HG03025 (cell line): ENCODE data around the gene CEMIP.

ENCODE experiments used
- ATAC-seq: cut with Tn5 transposase; IDR thresholded peaks from one replicate; pipeline ENCODE4 v1.9.1; 2021; ENCODE audit warnings: mild to moderate bottlenecking, moderate library complexity; ENCODE audit not compliant: unreplicated experiment, low FRiP score

Gene CEMIP

DNA sequence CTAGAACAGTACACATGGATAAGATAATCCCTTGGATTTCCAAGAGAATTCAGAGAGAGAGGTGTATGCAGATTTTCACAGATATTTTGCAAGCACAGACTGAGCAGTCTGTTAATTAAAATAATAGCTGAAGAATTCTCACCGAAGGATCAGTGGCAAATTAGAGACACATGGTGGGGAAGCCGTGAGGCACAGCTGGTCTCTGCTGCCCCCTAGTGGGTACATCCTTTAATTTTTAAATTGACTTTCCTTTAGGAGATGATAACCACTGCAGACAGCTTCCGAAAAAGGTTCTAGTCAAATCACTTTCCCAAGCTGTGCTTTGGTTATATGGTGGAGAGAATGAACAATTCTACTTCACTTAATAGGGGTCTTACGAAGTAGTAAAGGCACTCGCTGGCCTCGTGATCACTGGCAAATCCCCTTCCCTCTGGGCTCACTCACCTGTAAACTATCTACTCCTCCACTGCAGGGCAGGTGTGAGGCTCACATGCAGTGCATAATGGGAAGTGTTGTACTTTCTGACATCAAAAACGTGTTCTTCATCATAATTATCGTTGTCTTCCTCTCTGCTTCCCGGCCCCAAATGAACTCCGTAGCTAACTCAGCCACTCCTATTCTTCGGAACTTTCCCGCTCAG, 191.0 kb downstream of the CEMIP start:
- ATAC-seq = no peak

DNA sequence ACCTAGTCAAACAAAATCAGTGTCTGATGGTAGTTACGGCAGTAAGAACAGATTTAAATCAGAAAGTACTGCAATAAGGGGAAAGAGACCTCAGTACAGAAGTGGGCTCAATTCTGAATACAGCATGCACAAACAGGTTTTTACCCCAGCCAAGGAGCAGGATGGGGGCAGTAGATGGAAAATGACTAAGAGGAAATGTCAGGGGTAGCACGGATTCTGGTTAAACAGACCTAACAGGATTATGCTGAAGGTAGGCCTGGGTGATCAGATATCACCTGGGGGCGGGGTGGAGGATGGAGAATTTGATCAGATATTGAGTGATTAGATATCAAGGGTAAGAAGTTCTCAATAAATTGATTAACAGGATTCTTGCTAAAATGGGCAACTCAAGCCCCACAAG, 191.5 kb downstream of the CEMIP start:
- no peak for ATAC-seq

DNA sequence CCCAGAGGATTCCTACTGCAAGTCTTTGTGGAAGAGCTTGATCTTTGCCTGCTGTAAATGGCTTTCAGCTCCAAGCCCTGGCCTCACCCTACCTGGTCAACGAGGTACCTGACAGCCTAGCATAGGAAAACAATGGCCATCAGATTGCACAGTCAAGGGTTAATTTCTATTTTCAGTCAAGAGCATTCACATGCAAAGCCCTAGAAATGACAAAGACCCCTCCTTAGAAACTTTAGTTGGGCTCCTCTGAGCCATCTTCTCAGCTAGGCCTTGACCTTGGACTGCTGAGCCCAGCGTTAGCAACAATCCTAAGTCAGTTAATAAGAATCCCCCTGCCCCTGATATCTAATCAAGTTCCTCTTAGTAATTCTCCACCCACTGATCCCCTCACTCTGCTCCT, 192.0 kb downstream of the CEMIP start:
- ATAC-seq = no peak

DNA sequence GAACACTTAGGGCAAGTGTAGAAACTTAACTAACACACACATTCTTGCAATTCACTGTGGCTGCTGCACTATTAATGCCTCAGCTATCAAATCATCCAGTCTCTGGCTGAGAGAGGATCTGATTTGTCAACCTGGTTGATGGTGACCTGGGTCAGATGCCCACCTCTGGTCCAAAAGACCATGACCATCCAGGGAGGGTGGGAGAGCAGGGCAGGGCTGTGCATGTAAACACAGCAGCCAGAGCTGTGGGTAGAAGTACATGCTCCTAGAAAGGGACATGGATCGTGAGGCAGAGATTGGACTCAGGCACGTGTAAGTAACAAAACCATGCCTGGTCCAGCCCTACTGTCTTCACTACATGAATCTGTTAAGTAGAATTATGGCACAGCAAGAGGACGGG, 193.1 kb downstream of the CEMIP start:
- no peak for ATAC-seq

DNA sequence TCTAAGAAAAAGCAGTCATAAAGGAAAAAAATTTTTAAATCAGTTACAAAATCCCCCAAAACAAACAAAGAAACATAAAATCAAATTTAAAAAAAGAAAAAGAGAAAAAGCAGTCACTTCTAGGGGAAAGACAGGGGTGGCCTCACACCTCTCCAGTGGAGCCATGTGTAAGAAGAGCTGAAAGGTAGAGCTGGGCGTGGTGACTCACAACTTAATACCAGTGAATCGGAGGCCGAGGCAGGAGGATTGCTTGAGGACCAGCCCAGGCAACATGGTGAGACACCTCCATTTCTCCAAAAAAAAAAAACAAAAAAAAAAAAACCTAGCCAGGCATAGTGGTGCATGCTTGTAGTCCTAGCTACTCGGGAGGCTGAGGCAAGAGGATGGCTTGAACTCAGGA, 195.7 kb downstream of the CEMIP start:
- ATAC-seq = no peak

DNA sequence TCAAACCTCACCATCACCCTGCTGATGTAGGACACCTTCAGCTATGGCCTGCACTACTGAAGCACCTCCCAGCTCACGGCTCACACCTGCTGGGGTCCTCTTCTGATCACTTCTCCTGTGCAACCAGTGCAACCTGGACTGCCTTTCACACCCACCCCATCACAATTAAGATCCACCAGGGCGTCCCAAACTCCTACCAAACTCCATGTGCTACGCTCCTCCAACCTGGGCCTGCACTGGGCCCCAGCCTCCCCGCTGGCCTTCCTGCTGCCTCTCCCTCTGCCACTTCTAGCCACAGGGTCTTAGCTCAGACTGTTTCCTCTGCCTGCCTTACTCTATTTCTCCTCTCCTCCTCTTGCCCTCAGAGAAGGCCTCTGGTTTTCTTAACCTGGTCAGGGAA, 197.7 kb downstream of the CEMIP start:
- ATAC-seq = no peak

DNA sequence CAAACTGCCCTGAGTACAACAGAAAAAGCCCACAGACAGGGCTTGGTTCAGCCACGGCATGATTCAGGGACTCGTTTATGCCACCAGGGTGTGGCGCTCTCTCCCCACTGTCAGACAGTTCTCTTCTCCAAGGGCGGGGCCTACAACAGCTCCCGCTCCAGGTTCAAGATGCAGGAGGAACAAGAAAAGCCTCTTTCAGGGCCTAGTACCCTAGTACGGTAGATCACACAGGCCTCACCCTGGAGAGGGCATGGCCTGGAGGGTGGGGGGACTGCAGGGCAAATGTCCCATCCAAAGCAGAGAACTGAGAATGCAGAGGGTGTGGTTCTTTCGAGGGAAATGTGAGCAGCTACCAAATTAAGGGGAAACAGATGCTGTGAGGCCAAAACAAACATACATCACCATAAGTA, 198.5 kb downstream of the CEMIP start:
- ATAC-seq = no peak

DNA sequence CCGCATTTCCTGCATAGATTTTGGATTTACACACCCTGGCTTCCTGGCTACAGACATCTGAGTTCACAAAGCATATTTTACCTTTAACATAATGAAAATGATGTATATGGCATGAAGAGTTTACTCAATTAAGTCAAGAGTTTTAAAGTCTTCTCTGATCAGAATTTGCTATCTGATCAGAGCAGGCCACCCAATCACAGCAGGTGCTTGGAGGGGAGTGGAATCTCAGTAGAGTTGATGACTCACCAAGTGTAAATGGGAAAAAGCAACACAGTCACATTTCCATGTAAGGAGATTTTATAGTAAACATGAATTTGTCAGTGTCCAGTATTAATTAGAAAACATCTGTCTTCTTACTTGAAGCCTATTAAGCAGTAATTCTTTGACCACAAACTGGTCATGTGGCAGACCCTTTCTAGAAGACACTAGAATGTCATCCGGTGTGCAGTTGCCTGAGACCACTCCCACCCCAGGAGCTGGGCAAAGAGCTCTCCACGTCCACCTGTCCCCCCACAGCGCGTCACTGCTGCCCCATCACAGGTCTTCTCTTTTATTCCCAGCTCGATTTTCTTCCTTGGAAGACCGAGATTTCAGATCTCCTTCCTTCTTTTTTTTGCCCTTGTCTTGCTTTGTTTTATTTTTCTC, 199.6 kb downstream of the CEMIP start:
- no peak for ATAC-seq

DNA sequence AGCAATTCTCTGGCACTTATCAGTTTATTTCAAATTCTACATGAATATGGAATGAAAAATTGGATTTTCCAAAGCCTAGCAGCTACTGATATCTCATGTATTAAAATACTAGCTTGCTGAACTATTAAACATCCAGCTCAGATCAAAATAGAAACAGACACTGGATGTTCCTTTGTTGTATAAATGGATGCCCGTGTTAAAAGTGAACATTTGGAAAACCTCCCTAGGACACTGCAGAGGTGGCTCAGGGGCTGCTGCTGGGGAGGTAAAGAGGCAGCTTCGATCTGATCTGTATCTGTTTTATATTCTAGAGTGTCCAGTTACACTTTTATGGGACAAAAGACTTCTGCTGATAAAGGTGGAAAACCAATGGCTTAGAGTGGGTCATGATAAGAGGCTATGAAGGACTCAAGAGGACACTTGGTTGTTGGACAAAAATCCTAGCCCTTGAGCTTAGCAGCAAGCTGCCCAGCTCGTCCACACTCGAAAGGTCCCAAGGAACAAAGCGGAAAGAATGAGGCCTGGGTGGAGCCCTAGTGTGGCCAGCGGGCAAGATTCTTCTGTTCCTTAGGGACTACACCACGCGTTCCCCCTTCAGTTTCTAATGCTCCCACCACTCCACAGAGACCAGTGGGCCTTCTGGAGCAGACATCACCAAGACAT, 200.5 kb downstream of the CEMIP start:
- no peak for ATAC-seq

DNA sequence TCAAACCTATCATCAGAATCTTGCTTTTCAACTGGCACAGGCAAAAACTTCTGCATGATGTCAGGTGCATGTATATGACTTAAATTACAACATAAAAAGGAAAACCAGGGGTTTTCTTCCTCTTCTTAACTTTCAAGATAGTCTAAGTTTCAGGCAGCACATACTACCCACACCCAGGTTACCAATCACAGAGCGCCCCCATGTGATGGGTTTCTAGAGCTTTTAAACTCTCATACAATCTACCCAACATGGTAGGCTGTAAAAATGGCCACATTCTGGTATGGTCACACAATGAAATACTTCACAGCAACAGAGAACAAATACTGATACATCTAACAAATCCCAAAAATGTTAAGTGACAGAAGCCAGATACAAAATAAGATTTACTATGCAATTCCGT, 203.0 kb downstream of the CEMIP start:
- no peak for ATAC-seq

DNA sequence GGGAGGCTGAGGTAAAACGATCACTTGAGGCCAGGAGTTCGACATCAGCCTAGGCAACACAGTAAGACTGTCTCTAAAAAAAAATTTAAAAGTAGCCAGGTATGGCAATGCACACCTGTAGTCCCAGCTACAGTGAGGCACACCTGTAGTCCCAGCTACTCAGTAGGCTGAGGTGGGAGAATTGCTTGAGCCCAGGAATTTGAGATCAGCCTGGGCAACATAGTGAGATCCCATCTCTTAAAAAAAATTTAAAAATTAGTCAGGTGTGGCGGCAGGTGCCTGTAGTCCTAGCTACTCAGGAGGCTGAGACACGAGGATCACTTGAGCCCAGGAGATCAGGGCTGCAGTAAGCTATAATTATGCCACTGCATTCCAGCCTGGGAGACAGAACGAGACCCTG, 203.7 kb downstream of the CEMIP start:
- no peak for ATAC-seq

DNA sequence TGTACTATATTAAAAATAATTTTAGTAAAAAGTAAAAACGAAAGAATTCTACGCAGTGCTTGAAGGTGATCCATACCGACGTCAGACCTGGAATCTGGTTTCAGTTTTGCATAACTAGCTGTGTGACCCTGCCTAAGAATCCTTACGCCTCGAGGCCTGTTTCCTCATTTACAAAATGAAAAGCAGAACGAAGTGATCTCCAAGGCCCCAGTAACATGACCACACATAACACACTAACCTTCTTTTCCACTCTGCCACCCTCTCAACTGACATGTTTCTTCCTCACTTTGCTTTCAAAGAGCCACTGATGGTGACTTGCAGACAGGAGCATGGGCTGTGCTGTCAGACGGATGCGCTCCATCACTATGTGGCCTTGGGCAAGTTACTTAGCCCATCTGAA, 205.7 kb downstream of the CEMIP start:
- no peak for ATAC-seq

DNA sequence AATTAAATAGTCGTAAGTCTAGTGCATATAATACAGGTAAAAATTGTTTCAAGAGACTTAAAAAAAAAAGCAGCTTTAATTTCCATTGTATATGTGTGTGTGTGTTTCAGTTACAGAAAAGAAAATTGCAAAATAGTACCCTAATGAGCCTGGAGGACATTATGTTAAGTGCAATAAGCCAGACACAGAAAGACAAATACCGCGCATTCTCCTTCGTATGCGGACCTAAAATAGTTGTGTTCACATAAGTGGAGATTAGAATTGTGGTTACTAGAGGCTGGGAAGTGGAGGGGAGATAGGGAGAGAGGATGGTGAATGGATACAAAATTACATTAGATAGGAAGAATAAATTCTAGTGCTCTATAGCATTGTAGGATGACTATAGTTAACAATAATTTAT, 206.8 kb downstream of the CEMIP start:
- ATAC-seq = no peak

DNA sequence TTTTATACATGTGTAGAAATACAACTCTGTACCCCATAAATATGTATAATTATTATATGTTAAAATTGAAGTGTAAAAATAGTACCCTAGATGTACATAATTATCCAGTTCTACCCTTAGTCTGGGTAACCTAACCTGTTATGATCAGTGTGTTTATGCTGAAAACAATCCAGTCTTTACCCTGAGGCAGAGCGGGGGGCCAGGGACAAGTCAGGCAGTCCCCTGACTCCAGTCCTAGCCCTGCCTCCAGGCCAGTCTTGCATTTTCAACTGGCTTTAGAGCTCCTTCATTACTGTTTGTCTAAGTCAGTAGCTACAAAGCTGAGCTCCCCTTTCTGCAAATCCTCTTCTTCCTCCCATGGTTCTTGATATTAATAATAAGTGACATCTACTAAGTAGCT, 207.3 kb downstream of the CEMIP start:
- ATAC-seq = no peak

DNA sequence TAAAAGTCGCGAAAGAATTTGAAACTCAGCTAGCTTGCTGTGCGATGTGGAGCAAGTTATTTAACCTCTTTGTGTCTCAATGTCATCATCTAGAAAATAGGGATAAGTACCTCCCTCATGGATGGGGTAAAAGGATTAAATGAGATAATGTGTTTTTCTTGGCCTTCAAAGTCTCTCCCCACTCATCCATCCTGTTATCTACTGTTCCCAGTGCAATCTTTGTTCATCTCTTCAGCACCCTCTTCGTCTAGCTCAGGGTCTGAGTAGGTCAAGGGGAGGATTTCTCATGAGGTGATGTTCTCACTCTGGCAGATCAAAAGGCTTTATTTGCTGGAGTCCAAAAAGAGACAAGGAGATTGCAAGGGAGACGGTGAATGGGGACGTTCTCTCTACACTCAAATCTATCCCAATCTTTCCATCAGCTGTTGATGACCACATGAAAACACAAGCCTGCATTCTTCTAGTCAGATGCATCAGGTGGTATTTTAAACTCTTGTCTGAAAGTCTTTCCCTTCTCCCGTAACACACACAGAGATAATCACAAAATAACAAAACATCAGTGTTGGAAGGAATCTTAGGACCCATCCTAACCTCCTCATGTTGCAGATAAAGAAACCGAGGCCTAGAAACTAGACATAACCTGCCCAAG, 209.1 kb downstream of the CEMIP start:
- ATAC-seq = no peak

DNA sequence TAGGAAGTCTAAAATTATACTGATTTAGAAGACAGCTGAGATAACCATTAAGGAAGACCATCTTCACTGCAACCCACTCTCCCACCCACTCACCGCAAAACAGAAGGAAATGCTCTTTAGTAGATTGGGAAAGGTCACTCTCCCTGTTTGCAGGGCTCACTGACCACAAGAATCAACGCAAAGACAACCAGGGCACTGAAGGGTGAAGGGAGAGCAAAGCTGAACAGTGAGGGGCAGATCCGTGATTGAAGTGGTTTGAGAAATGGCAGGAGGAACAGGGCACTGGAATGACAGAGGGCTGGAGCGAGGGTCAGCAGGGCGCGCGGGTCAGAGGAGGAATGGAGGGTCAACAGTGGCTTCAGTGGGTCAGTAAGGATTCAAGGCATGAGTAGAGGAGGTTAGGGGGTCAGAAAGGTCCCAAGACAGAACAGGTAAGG, 209.9 kb downstream of the CEMIP start:
- no peak for ATAC-seq

DNA sequence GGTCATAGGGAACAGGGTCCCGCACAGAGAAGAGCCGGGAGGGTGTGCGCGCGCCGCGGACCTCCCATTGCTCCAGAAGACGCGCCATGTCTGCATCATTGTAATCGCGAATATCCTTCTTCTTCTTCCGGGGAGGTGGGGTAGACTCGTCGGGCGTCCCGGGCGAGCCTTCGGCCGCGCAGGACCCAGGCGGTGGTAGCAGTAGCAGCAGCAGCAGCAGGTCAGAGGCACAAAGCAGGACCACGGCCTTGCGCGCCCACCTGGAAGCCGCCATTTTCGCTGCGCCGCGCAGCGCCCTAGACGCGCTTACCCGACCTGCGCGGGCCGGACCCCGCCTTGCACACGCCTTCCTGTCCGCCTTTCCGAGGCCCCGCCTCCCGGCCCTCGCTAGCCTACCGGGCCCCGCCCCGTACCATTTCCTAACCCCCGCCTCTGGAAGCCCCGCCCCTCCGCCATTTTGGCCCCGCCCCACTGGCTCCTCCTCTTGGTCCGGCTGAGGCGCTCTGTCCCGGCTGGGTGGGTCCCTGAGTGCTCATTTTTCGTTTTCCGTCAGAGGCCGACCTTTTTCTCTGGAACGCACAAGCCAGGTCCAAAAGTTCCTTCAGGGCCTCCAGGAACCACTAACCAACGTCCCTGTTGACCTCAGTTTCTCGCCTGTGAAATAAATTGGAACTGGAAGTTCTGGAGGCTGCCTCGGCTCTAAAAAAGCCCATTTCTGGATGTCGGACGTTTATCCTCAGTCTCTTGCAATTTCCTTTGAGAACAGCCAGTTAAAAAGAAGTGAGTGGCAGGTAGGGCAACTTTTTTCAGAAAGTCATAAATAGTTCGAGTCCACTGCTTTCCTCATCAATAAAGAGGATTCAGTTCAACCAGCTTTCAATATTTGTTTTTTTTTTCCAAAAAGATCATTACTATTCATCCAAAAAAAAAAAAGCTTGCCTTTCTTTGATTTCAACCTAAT, 210.6 kb downstream of the CEMIP start, which contains the start of gene MESD:
MESD (minus strand) TSS at position 302 of the 961 bp plus-strand sequence; CDS start at position 274, 28 bp downstream.
- ATAC-seq = peak; percentile 95

DNA sequence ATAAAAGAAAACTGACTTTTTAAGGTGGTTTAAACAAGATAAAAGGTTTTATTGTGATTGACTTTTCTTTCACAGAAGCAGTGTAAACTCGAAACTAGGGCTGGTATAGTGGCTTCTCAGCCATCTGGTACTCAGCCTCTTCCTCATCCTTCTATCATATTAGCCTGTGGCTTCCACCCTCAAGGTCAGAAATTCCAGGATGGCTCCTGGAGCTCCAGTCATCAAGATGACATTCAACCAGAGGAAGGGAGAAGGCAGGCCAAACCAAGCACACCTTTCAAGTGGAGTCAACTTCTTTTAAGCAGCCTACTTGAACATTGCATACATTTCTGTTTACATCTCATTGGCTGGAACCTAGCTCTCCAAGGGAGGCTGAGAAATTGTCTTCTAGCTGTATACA, 211.8 kb downstream of the CEMIP start:
- no peak for ATAC-seq

DNA sequence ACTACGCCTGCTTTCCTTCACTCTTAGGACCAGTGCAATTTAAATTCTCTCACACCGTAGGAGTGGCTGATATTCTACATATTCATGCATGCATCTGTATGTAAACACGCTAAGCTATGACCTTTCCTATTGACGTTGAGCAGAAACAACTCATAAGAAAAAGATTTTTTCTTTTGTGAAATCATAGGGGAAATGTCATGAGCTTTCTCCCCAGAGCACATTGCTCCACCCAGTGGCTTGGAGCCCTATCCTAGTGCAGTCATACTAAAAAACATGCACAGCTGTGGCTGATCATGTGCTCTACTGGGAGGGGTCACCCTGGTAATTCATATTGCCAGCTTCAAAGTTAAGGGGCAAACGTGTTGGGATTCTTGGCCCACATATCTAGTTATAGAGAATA, 212.3 kb downstream of the CEMIP start:
- ATAC-seq = no peak

DNA sequence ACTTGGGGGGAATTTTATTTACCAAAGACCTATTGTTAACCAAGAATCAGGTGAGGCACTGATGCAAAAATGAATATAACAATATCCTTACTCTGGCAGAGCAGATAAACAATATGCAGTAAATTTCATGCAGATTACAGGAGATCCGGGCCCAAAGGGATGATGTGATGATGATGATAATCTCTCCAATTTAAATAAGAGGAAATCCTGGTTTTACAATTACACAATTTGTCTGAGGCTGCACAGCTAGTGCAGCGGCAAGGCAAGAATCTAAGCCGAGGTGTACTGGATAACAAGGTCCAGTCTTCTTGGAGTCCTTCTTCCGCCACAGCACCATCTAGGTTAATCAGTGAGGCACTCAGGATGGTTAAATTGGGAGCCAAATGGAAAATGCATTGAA, 212.8 kb downstream of the CEMIP start:
- no peak for ATAC-seq
